Measurements from ENCODE around the gene TCF19.

TCF19 gene, protein sequence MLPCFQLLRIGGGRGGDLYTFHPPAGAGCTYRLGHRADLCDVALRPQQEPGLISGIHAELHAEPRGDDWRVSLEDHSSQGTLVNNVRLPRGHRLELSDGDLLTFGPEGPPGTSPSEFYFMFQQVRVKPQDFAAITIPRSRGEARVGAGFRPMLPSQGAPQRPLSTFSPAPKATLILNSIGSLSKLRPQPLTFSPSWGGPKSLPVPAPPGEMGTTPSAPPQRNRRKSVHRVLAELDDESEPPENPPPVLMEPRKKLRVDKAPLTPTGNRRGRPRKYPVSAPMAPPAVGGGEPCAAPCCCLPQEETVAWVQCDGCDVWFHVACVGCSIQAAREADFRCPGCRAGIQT

DNA sequence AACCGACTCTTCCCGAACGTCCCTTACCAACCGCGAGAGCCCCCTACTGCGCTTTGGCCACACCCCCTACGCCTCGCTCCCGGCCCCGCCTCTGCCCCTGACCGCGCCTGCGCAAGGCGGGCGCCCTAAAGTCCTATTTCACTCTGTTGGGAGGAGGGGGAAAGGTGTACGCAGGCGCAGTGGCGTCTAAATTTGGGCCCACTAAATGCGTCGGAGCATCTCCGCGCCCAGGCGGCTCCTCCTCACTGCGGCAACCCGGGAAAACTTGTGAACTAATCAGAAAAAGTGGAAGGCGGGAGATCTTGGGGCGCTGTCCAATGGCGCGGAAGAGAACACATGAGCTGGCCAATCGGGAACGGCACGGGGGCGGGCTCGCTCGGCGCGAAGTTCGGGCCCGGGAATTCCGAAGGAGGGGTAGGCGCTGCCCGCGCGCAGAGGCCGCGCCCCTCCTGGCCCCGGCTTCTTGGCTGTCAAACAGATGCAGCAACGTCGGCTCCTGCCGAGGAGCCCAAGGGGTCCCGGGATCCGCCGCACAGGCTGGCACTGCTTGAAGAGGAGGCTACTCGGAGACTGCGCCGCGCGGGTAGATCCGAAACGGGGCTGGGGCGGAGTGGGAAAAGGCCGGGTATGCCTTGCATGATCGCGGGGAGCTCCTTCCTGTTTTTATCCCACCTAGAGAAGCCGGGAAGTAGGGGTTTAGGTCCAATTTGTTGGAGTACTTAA, at the start of gene TCF19:
Gene TCF19, plus strand, starts transcription at position 450 of the 723 bp plus-strand sequence. CDS start 881 bp downstream, outside the sequence.
- peak; percentile 76 to 99 (median 95) for DNase-seq

DNA sequence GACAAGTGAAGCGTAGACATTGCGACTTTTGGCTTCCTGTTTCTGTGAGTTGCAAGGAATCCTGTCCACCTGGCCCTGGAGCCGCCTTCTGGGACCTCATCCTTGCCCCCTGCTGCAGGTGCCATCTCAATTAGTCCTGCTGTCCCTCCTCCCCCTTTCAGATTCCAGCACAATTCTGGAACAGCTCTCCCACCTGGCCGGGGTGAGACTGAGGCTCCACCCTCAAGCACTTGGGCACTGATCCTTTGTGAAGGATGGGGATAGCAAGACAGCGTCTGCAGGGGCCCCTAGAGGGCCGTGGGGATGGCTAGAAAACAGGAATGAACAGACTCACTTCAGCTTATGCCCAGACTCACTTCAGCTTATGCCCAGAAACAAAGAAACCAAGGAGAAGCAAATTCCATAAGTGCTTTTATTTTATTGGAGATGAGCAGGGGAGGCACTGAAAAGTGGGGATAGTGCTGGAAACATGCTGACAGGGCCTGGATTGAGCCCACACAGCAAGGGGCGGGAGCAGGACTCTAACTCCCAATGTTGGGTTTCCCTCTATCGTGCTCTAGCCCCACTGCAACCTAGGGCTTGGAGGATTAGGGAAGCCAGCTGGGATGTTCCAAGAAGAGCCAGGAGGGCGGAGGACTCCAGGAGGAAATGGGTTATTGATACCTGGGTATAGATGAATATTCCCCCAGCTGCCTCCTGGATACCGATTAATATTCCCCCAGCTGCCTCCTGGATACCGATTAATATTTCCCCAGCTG, 47.4 kb upstream of the TCF19 start:
- no peak for DNase-seq

DNA sequence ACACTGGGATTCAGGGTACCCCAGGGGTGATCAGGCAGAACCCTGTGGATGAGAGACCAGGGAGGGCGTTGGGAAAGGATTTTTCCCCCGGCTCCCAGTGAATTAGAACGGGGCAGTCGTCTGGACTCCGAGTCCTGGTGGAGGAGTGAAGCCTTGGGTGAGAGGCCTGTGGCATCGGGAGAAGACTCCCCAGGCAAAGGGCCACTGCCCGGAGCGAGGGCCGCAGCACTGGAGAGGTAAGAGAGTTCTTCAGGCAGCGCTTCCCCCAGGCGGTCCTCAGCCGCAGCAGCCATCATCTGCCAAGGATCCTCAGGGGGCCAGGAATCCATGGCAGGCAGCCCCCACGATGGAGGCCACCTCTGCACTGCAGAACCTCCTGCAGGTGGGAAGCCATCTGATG, 46.7 kb upstream of the TCF19 start:
- no peak for DNase-seq

DNA sequence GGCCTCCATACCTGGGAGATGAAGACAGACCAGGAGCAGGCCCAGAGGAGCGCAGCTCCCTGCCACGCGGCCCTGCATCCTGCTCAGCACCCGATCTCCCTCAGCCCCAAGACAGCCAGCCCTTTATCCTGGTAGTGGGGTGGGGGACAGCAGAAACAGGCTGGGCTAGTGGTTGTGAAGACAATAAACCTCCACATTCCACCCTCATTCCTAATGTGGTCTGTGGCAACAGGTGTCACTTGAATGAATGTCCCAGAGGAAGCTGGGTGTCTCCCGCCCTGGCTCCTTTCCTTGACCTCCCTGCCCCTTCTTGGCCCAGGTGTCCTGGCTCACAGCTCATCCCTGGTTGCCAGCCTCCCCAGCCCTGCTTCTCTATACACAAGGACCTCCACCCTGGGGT, 45.9 kb upstream of the TCF19 start, which contains the start of gene C6orf15:
Gene C6orf15, minus strand, starts transcription at position 98 of the 400 bp plus-strand sequence. Its CDS starts 20 bp downstream, at position 78.
- DNase-seq = no peak

DNA sequence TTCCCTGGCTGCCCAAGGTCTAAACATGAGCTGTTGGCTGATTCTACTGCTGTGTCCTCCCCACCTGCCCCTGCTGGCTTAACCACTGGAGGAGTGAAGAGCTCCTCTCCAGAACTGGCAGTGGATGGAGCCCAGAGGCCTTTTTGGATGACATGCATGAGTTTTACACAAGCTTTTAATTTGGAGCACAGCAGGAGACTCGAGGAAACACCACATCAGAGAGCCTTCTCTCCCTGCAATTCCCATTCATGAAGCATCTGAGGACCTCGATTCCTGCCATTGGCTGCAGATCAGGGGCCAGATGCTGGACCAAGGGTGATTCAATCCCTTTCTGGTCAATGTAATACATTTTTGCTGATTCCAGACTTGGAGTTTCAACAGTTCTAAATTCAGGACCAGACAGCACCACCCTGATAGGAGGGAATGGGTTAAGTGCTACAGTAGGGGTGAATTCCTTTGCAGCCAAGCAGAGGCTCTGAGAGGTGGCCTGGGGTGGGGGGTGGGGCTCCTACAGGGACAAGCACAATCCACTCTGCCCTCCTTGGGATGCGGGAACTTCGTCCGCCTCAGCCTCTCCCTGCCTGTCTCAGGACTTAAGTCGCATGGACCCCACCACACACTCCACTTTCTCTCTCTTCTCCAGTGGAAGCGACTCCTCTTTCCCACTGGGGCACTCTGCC, 44.4 kb upstream of the TCF19 start:
- no peak for DNase-seq

DNA sequence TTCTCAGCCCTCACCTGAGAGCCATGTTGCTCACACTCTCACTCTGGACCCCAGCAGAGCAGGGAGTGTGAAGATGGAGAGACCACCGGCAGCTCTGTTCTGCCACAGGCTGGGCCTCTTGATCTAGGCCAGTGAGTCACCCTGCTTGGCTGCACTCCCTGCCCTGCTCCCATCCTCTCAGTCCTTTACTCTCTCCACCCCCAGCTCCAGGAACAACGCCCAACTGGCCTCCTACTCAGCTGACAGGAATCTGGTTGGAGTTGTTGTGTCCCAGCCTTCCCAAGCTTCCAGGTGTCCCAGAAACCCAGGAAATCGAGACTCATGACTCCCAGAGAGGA, 43.9 kb upstream of the TCF19 start, which contains the start of gene PSORS1C1:
Gene PSORS1C1, plus strand, starts transcription at position 260 of the 338 bp plus-strand sequence. CDS start 14,833 bp downstream, outside the sequence.
- peak in 17 of 51 donors; percentile 6 to 75 (median 45) for DNase-seq

DNA sequence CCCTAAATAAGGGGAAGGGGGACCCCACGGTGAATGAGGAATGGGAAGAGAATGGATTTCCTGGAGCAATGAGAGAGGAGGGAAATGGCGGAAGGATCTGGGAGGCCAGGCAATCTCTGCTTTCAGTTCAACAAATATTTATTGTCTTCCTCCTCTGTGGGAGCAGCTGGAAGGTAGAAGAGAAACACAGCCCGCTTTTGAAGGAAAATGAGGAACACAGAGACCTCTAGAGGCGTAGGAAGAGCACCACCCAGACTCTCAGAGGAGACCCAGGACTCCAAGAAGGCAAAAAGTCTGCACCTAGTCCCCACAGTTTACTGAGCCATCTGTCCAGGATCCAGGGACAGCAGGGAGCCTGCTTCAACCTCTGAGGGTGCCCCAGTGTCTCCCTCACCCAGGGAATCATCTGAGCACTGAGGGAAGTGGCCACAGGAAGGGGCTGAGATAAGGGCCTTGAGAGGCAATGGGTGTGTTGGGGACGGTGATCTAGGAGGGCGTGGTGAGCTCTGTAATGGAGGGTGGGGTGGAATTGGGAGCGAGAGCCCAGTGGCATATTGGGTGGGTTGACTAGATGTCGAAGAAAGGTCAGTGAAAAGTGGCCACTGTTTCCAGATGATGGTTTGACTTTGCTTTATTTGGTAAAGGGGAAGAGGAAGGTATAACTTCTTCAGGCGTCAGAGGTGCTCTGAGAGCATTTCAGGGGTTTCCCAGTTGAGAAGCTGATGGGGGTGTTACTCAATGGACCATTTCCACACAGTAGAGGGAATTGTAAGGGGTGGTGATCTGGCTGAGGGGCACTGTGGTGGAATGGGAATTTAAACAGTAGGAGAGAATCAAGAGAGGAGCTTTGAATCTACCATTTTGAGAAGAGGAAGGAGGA, 43.2 kb upstream of the TCF19 start:
- DNase-seq = peak in 3 of 51 donors; percentile 11 to 18 (median 17)

DNA sequence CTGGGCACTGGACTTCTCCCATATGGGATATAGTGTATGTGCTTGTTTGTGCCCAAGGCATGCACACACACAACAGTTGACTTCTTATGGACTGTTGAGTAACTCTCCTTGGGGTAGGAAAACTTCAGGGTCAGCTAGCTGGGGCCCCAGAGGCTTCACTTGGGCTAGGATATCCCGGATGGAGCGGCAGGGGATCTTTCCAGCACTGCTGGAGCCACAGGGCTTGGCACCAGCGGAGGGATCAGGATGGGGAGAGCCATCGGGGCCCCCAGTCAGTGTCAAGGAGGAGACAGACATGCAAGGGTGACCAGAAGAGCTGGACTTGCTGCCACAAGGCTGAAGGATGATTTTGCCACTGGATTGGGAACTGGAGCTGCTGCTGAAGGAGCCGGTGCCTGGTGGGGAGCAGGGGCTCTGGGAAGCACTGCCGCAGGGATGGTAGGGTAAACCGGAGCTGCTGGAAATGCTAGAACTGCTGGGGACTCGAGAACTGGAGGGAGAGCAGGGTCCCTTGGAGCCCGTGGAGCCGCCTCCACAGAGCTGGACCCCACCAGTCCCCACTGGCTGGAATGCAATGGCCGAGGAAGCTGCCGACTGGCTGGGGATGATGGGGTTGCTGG, 42.3 kb upstream of the TCF19 start:
- no peak for DNase-seq

DNA sequence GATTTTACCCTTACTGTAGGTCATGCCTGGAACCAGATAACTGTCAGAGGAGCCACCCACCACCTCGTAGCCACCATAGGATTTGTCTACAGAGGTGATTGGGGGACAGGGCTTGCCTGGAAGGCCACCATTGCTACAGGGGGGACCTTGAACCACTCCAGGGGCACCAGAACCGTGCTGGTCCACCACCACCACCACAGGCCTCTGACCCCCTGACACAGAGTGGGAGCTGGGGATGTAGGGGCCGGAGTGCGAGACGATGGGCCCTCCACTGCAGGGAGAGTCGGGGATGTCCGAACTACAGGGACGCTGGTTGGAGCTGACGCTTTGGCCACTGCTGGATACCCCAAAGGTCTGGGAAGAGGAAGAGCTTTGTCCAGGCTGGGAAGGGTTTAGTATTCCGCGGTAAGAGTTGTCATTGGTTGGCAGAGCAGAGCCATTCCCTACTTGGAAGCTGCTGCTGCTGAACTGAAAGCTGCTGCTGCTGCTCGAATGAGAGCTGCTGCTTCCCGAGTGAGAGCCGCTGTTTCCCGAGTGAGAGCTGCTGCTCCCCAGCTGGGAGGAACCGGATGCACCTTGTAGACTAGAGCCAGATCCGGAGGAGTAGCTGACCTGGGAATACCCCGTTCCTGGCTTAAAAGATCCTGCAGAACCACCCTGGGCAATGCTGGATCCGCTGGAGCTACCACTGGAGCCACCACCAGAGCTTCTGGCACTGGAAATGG, 41.6 kb upstream of the TCF19 start:
- DNase-seq = peak in 1 of 51 donors; percentile 7

DNA sequence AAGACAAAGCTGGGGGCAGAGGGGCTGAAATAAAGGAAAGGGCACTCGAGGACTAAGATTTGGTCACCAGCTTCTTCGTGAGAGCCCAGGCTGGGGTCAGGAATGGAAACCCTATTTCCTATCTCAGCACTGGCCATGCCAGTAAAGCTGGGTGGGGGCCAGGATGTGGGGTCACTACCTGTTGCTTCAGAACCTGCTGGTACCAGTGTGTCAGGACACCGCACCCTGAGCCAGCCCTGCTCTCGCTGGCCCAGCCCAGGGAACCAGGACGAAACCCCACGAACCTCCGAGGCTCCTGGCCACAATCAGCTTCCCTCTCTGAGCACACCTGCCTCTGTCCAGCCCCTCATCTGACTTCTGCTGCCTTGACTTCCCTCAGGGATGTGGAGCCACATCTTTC, 40.2 kb upstream of the TCF19 start:
- no peak for DNase-seq

DNA sequence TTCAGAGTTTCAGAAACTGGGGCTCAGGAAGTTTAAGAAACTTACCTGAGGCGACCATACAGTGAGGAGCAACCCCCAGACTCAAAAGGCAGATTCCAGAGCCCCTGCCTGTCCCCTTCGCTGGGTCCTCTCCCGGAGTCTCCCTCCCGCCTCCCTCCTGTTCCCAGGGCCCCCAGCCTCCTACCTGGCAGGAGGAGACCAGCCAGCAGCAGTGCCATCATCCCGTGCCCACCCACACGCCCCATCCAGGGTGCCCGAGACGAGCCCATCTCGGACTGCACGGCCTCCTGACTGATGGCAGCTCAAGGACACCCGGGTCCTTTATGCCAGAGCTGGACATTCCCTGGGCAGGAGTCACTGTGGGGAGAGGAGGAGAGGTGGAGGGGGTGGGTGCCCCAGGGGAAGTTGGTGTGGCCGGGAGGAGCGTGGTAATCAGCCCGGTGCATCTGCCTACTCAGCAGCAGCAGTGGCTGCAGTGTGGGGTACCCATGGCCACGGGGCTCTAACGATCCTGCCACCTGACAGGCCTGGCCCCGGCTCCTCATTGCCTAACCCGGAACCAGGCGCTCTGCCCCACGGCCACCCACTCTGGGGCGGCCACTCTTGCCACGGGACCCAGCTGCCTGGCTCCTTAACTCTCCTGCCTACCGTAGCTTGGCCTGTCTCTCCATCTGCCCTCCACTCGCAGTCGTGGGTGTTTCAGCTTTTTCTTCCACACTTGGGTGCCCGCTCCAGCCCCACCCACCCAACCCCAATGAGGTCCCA, 38.1 kb upstream of the TCF19 start, which contains the start of gene CDSN:
Gene CDSN, minus strand, starts transcription at position 296 of the 765 bp plus-strand sequence. Its CDS starts 27 bp downstream, at position 269.
- DNase-seq = no peak

DNA sequence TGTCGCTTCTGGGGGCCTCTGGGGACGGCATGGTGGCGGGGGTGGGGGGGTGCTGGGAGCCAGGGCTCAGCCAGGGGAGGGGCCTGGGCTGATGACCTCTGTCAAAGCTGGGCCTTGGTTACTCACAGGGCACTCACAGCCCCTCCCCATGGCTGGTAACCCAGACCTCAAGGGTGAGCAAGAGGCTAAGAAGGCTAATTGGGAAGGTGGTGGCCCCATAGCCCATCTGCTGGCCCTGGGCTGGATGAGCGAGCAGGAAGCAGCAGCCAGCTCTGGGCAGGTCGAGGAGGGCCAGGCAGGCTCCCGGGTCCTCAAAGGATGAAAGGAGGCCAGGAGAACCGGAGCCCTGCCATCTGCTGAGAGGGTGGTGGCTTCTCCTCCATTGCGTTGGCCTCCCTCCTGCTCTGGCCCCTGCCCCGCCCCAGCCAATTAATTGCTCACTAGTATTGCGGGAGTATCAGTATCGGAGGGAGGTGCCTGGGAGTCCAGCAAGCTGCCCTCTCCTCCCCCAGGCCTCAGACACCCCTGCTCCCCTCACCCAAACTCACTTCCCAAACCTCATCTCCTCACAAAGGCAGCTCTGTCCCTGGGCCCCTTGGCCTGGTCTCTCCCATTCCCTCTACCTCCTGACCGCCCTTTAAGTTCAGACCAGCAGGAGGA, 37.1 kb upstream of the TCF19 start:
- no peak for DNase-seq

DNA sequence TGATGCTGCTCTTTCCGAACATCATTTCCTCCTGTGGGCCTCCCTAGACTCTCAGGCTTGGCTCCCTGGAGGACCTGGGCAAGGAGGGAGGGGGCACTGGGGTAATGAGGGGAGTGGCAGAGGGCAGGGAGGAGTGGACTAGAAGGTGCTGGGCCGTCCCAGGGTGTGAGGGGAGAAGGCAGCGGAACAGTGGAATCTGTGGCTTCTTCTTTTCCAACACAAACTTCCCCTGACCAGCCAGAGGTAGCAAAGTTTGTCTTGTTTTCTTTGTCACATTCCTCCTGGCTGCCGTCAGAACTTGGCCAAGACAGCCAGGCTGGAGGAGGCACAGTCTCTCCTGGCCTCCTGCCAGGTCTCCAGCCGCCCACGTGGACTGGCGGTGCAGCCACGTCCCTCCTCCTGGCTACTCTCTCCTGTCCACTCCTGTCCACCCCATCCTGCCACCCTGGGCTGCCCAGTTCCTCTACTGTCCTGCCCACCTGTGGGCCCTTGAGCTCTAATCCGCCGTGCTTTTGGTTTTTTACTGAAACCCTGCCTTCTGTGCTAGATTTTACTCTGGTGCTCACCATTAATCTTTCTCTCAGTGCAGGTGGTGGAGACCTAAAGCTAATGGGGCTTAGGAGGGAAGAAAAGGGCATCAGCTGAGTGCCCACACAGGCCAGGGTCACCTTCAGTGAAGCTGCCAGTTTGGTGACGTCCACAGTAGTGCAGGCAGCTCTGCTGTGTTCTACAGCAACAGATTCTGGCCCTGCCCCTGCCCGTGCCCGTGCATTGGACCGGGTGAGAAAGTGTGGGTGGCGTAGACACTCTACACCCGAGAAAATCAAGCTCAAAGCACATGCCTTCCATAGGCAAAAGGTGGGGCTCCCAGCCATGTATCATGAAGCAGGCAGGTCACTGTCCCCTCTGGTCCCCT, 35.3 kb upstream of the TCF19 start:
- peak in 35 of 51 donors; percentile 4 to 71 (median 37) for DNase-seq

DNA sequence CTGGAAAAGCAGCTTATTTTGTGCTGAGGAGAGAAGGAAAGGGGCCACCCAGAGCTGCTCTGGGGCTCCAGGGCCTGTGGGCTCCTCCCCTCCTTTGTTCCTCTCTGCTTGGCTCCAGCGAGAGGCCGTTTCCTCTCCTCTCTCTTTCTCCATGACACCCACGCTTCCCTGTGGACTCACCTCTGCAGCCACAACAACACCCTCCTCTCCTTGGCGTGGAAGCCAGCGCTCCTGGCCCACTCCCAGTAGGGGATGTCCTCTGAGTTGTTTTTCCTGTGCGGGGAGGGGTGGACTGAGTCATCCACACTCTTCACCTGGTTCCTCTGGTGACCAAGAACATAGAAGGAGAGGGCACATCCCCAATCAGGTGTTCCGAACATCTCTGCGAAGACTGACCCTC, 33.2 kb upstream of the TCF19 start:
- no peak for DNase-seq

DNA sequence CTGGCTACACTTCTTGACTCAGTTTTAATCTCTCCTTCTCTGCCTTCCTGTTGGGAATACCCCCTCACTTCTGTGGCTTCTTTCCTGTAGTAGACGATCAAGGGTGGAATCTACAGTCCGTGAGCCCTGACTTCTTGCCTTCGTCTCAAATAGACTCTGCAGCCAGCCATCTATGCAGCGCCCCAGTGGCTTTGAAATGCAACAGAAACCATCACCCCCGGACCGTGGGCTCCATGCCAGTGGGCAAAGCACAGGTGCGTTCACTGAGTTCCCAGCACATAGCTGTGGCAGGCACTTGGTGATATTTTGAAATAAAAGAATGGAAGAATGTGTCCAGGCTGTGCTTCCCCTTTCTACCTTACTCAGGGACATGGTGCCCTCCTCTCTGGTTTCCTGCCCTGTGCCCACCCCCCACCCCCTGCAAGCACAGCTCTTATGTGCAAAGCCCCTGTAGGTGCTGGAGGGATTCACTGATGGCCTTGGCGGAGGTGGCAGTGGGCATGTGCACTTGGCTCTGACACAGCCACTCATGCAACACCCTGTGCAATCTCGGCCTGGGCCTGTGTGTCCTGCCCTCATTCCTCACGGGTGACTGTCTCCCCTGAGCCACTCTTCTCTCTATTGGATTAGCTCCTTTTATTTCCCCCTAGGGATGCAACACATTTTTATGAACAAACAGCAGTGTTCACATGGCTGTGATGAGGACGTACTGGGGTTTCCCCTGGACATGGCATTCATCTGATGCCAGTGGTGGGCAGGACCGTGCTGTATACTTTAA, 32.6 kb upstream of the TCF19 start:
- no peak for DNase-seq

All from hypothalamus (tissue), 51 donors.